ENCODE data around the gene ADRA2B.
"Not testable (repeated sequence)": the region's sequence is repeated elsewhere in the genome, so short reads cannot be mapped to it uniquely, and the experiment has no call there.

ADRA2B gene

DNA sequence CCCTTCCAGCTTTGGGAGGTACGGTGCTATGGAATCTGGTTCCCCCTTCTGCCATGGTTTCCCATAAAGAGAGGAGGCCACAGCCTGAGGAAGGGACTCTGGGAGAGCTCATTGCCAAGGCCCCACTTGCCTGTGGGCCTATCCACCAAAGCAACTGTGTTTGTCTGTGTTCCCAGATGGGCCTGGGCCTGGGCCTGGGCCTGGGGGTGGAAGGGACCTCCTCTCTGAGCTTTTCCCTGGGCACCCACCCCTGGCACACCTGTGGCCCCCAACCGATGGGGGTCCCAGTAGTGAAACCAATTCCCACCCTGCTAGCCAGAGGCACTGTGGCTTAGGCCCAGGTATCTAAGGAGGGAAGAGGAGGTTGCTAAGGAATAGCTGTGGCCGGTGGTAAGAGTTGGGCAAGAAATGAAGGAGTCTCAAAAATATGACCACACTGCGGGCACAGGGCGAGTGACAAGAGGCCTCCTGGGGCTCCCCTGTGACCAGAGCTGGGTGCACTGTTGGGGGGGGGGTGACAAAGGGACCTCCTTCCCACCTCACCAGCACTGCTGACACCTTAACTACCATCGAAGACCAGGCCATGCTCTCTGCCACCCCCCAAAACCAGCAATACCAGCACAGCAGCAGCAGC, 33.8 kb upstream of the ADRA2B start:
- DNase-seq, result no peak

DNA sequence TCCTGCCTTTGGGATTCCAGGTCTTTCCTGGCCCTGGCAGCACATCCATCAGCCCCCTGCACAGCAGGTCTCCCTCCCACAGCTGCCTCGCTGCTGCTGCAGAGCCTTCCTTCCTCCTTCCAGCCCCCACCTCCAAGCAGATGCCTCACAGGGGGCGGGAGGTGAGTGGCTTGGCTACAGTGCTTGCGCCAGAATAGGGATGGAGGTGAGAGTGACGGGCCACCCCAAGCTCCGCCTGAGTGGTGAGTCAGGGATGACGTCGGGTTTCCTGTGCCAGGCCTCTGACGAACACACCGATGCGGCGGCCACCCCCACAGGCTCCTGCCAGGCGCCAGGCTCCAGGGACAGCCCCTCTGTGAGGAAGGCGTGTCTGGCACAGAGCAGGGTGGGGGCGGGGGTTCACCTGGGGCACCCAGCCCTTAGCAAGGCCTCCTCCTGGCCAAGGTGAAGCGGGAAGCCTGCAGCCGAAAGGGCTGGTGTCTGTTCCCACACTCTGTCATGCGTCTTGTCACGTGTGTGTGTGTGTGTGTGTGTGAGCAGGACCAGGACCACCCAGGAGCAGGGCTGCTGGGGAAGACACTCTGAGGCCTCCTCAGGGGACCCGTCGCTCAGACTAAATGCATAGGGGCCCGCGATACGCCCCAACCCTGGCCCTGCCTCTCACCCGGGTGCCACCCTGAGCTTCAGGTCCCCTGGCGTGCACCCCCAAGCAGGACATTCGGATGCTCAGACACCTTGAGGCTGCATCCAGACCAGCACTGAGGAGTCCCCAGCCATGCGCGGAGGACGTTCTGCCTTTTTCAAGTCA, 32.2 kb upstream of the ADRA2B start:
- peak; percentile 71 to 86 for DNase-seq

DNA sequence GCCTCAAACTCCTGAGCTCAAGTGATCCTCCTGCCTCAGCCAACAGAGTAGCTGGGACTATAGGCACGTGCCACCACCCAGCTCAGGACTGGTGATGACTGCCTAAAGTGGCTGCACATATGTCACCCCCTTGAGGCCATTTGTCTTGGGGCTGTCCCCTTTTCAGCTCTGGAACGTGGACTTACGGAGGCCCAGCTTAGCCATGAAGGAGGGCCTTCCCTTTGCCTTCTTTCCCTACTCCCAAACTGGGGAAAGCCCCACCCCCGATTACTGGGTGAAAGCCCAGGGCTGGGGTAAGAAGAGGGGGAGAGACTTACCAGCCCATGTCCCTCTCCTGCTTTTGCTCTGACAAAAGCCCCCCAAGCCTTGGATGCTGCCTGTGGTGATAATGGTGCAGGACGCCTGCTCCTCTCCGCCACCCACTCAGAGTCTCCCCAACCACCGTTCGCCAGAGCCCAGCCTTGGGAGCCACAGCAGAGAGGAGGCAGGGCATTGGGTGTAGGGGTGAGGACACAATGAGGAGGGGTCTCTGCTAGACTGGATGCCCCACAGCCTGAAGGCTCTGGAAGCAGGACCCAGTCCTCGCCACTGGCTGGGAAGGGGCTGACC, 31.3 kb upstream of the ADRA2B start:
- no peak for DNase-seq

DNA sequence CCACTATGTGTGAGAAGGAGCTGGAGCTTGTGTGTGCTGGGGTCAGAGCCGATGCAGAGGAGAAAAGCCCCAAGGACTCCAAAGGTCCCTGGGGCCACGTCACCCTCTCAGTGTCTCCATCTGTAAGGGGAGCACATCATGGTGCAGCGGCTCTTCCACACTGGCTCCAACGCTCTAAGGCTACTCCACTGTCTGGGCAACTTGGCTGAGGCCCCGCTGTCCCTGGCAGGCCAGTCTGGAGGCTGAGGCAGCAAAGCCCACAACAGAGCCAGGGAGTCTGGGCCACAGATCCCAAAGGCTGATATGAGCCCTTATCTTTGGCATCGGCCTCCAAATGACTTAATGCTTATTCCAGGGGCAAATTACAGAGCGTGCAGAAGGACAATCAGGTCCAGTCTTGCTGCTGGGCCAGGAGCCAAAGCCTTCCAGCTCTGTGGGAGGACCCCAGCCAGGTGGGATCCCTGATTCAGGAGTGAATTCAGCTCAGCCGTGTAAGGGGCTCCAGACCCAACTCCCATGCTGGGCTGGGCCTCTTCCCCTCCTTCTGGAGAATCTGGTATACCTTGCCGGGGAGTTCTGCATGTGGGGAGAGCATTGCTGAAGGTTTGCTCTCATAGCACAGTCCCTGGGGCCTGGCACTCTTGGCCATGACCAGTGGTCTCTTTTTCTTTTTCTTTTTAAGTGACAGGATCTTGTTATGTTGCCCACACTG, 30.7 kb upstream of the ADRA2B start:
- no peak for DNase-seq

DNA sequence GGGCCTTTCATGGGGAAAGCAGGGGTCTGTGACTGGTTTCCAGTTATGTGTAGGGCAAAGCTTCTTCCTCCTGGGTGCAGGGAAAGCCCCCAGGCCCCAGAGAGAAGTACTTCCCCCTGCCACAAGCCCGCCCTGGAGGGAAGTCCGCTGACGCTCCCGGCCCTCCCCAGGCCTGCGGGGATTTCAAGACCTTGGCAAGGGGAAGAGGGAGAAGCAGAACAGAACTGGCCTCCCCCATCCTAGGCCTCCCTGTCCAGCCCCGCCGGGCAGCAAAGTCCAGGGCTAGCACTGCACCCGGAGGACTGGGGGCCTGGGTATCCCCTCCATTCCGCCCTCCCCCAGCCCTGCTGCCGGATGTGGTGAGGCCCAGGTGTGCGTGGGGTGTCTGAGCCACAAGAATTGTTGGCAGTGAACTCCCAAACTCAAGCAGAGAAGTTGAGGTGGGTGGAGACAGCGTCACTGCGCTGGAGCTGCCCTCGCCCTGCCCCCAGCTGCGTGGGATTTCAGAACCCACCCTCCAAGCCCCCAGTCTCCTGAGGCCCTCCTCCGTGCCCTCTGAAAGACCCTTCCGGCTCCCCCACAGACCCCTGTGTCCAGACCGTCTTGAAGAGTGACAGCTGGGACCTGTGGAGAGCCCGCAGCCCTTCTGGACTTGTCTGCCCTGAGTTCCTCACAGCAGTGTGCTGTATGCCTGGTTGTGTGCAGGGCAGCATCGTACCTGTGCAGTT, 29.9 kb upstream of the ADRA2B start:
- DNase-seq, result no peak

DNA sequence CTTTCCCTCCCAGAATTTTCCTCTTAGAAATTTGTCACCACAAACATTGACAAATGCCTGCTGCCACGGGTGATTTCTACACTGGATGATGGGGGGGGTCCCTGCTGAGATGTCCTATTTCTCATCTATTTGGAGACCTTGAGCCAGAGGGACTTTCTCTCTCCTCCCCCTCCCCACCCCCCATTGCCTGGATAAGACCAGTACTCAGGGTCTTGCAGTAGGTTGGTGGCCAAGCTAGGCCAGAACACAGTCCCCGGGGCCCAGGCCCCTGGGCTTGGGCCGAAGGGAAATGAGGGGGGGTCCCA, 29.4 kb upstream of the ADRA2B start:
- no peak for DNase-seq

DNA sequence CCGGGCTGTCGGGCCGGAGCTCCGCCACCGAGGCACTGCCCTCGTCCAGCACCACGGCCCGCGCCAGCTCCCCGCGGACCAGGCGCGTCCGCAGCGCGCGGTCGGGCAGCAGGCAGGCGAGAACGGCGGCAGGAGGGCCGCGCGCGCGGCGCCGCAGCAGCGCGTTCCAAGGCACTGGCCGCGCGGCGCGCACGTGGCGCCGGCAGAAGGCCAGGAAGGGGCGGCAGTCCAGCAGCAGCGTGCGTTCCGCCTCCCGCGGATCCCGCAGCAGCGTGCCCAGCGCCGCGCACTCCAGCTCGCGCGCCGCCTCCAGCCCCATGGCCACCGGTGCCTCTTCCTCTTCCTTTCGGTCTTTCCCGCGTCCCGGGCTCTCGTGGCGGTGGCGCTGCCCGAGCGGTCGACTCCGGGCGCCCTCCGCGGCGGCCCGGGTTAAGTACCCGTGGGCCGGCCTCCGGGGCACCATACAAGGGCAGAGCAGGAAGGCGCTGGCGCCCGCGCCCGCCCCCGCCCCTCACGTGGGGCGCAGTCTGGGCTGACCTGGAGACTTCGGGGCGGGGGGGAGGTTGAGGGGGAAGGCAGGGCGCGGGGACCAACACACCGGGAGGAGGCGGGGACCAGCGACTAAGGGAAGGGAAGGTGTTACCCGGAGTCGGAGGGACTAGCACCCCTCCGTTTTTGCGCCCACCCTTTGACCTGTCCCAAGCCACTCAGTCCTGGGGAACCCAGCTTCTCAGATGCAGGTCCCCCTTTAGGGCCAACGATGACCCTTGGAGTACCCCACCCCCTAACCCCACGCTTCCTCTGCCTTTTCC, 28.9 kb upstream of the ADRA2B start, which contains the start of gene DUSP2:
Gene DUSP2, minus strand, starts transcription at position 405 of the 812 bp plus-strand sequence. Its CDS starts 86 bp downstream, at position 319.
- DNase-seq, result no peak

DNA sequence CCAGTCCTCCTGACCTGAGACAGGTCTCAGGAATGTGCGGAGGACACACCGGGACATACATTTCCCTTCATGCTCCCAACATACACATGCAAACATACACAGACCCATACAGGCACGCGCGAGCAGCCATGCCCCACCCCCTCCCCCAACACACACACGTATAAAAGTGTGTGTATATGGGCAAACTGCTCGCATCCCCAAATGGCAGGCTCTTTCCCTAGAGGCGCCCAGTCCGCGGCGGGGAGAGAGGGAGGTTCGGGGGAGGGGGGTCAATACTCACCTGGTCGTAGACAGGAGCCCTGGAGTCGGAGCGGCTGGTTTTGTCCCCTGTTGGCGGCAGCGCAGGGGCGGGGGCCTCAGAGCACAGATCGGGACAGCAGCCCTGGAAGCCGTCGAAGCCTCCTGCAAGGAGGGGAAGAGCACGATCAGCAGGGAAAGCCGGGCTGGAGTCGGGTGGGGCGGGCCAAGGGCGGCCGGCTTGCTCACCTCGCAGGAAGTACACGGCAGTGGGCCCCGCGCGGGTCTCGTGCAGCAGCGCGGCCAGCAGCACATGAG, 28.2 kb upstream of the ADRA2B start:
- DNase-seq, result no peak

DNA sequence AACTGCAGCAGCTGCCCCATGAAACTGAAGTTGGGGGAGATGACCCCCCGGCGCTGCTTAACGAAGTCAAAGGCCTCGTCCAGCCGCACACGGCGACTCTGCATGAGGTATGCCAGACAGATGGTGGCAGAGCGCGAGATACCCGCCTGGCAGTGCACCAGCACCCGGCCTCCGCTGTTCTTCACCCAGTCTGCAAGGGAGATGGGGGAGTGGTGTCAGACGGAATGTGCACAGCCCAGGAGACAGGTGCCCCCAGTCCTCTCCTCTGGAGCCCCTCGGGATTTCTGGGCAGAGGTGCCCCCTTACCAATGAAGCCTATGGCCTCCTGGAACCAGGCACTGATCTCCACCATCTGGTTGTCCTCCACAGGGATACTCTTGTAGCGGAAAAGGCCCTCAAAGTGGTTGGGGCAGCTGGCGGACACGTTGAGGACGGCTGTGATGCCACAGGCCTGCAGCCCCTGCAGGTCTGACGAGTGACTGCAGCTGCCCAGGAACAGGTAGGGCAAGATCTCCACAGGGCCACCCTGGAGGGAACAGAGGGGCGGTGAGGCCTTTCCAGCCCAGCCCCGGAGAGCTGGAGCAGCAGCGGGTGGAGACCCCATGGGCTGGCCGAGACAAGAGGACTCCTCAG, 27.6 kb upstream of the ADRA2B start:
- peak; percentile 22 to 71 for DNase-seq

DNA sequence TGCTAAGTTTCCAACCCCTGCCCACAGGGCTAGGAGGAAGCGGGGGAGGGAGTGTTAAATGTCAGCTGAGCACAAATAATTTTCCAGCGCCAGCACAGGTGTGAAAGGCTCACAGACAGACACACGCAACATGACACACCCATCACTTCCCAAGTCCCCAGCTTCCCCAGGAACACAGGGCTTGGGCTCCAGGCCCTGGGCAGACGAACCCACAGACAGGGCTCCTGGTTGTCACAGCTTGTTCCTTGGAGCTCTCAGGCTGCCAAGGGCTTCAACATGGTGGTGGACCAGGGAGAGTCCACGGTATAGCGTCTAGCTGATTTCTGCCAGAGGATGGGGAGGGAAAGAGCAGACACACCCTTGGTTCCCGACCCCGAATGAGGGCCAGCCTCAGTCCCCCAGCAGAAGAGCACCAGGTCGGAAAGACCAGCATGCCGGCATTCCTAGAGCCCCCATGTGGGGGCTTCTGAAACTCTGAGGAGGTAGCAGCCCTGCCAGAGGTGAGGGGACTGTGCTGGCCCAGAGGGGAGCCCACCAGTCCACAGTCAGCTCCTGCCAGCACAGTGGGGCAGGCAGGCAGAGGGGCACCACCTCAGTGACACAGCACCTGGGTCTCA, 27.0 kb upstream of the ADRA2B start:
- no peak for DNase-seq

DNA sequence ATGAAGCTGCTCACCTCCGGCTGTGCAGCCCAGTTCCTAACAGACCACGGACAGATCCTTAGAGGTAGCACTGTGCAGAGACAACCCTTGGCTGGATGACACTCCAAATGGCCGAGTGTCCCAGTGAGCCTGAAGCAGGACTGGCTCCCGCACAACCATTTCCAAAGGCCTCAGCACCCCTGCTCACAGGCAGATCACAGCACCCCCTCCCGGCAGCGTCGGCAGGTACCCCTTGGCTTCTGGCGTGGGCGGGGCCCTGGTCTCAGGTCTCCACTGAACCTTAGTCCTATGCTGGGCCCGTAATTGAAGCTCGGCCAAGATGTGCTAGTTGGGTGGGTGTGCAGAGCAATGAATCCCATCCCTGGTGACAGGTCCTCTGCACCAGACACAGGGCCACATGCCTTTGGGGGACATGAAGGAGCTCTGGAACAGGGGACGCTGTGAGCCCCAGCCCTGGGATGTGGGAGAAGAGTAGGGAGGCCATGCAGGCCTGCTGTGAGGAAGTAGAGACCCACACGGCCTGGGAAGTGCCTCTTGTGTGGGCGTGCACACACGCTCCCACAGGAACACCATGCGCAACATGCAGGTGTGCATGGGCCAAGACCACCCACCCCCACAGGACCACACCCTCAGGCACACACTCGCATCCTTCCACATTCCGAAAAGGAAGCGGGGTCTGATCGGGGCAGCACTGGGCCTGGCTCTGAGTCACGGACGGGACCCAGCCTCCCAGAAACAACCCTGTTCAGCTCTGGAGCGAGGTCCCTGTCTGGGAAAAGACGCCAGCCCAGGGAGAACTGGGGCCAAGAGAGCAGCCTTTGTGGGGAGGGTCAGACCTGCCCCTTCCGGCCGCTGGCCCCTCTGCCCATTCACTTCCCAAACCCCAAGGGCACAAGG, 26.1 kb upstream of the ADRA2B start:
- no peak for DNase-seq

DNA sequence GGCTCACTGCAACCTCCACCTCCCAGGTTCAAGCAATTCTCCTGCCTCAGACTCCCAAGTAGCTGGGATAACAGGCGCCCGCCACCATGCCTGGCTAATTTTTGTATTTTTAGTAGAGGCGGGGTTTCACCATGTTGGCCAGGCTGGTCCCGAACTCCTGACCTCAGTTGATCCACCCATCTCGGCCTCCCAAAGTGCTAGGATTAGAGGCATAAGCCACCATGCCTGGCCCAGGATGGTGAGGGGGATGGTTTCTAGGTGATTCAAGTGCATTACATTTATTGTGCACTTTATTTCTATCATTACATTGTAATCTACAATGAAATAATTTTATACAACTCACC, 25.2 kb upstream of the ADRA2B start:
- DNase-seq, result not testable (repeated sequence)

DNA sequence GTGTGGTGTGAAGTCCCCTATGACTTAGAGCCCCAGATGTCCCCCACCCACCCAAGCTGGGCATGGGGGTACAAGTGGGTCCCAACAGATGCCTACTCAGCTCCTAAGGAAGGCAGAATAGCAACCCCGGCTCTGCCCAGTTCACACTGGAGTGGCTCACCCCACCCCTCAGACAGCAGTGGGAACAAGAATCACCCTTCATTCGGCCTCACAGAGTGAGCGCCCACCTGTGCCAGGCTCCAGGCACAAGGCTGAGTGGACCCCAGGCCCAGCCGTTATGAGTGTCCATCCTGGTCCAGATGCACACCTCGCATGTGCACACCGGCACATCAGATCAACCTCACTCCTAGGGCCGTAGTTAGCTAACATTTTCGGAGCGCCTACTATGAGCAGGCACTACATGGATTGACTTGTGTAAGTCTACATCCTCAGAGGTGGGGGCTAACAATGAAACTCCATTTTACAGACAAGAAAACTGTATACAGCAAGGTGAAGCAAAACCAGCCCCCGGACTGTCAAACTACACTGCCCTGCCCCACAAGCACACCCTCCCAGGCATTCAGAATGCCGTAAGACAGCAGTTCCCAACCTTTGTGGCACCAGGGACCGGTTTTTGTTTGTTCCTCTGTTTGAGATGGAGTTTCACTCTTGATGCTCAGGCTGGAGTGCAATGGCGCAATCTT, 24.7 kb upstream of the ADRA2B start:
- no peak for DNase-seq

DNA sequence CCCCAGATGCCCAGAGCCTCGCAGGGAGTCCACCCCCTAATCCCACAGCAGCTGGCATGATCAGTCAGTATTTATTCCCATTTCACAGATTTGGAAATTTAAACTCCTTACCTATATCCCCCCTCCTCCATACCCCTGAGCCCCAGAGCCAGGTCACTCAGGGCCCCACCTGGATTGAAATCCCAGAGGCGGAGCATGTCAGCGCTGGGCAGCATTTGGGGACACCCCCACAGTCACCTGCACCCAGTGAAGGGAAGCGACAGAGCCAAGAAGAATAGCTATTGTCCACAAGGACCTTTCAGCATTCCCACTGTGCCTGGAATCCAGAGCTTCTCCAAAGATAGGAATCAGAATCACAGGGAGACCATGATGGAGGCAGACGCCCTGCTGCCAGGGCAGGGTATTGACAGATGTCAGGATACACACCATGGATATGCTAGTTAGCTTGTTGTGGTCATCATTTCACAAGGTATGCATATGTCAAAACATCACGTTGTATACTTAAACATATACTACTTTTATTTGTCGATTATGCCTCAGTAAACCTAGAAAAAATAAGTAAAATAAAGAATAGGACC, 22.9 kb upstream of the ADRA2B start:
- no peak for DNase-seq

DNA sequence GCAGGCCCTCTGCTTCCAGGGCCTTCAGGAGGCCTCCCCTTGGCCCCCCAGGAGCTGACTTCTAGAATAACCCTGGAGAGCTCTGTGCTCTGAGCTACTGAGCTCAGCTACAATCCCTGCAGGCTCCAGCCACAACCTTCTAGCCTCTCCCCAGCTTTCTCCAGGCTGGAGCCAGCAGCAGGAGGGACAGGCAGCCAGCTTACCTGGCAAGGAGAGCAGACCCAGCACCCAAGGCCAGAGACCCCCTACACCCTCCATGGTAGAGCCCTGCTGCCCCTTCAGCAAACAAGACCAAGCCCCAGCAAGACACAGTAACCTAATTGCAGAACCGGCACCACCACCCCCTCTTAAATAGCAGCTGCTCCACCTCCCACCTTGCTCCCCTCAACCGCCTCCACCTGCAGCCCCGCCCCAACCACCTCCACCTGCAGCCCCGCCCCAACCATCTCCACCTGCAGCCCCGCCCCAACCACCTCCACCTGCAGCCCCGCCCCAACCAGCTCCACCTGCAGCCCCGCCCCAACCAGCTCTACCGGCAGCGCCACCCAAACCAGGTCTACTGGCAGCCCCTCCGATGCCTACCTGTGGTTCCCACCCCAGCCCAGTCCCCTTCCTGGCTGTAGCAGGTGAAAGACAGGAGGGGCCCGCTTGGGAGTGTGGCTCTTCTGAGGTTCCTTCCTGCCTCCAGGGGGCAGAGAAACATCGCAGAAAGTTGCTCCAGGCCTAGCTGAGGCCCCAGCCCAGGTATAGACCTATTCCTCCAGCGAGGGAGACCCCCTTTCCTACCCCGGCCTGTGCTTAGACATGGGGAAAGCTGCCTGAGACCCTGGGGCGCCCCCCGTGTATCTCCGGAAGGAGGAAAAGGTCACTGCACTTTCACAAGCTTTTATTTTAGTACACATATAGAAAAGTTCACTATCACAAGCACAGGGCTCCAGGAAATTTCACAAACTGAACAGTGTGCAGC, 22.1 kb upstream of the ADRA2B start, which contains the start of gene ASTL:
Gene ASTL, minus strand, starts transcription at position 324 of the 967 bp plus-strand sequence. Its CDS starts 66 bp downstream, at position 258.
- peak in 1 of 2 experiments; percentile 45 for DNase-seq

DNA sequence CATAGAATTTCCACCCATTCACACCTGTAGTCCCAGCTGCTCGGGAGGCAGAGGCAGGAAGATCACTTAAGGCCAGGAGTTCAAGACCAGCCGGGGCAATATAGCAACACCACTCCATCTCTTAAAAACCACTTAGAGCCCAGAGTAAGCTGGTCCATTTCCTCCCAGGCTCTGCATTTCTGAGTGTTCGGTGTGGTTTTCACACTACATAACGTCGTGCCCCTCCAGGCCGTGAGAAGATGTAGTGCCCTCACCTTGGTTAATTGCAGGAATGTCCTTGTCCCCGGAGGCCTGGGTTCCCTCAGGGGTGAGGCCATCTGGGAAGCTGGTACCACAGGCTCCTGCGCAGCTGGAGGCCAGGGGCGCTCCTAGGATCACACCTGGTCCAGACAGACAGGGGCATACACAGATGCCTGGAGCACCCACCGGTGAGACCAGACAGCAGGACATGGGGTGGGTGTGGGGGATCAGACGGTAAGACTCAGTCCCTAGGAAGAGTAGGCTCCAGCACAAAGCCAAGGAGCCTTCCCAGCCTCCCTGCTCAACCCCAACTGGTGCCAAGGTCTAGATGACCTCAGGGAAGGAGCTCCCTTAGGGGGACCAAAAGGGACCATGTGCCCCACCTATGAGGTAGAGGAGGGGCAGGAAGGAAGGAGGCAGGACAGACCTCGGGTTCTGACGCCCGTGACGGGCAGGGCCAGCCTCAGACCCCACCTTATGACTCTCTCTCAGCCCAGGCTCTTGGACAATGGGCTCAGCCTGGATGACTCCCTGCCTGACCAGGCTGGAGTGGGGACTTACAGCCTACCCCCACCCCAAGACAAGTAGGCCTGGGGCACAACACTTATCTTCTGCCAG, 21.2 kb upstream of the ADRA2B start:
- DNase-seq, result no peak
